OCI-LY3 (cell line): ENCODE data around the gene RFX2.

Source experiments
- H2AFZ ChIP-seq: fragments of 200-600, 300-600 bp; shearing (Covaris generic); 2 replicates; pipeline ENCODE4 v1.6.0; 2014; ENCODE audit warnings: antibody characterized with exemption, low read depth, low read length
- H3K27ac ChIP-seq: fragments of 200-600, 300-600 bp; sonication (generic); 2 replicates; pipeline ENCODE4 v1.5.1; 2014; ENCODE audit warnings: mild to moderate bottlenecking, low read length, moderate library complexity, mixed read lengths
- H3K27me3 ChIP-seq: fragments of 200-600, 300-600 bp; sonication (generic); 2 replicates; pipeline ENCODE4 v1.6.1; 2014; ENCODE audit warnings: low read depth, low read length, mixed read lengths
- H3K36me3 ChIP-seq: fragments of 200-600, 300-600 bp; sonication (generic); replicated peaks from 2 replicates; pipeline ENCODE3; 2014; ENCODE audit warnings: low read depth, low read length, mixed read lengths
- H3K4me1 ChIP-seq: fragments of 300-600, 200-600 bp; sonication (generic); 2 replicates; pipeline ENCODE4 v1.6.1; 2014; ENCODE audit warnings: low read length, mixed read lengths
- H3K4me2 ChIP-seq: fragments of 200-600, 300-600 bp; sonication (generic); 2 replicates; pipeline ENCODE4 v1.6.1; 2014; ENCODE audit warnings: low read length, mixed read lengths
- H3K4me3 ChIP-seq: fragments of 300-600, 200-600 bp; sonication (generic); 2 replicates; pipeline ENCODE4 v1.5.1; 2014; ENCODE audit warnings: antibody characterized with exemption, mild to moderate bottlenecking, low read length, moderate library complexity
- H3K79me2 ChIP-seq: fragments of 300-600, 200-600 bp; shearing (Covaris generic); 2 replicates; pipeline ENCODE4 v1.6.1; 2014; ENCODE audit warnings: mild to moderate bottlenecking, low read length, mixed read lengths
- H3K9ac ChIP-seq: fragments of 300-600, 200-600 bp; shearing (Covaris generic); 2 replicates; pipeline ENCODE4 v1.6.0; 2014; ENCODE audit warnings: mild to moderate bottlenecking, low read length, moderate library complexity
- H3K9me3 ChIP-seq: fragments of 200-600, 300-600 bp; shearing (Covaris generic); 2 replicates; pipeline ENCODE4 v1.6.1; 2014; ENCODE audit warnings: low read length, mixed read lengths; ENCODE audit not compliant: insufficient read depth
- H4K20me1 ChIP-seq: fragments of 200-600, 300-600 bp; sonication (generic); 2 replicates; pipeline ENCODE4 v1.6.1; 2016; ENCODE audit warnings: low read length, mixed read lengths; ENCODE audit not compliant: insufficient read depth
- EZH2phosphoT487 ChIP-seq: fragments of 200-600 bp; shearing (Covaris generic); IDR thresholded peaks from 2 replicates; pipeline ENCODE4 v1.6.1; 2018; ENCODE audit warnings: antibody characterized with exemption, mixed run types, low read depth
- TF ChIP-seq, protein P1 (sequence below): fragments of 200-600, 300-600 bp; sonication (generic); IDR thresholded peaks from 2 replicates; pipeline ENCODE4 v1.5.1; 2014; ENCODE audit warnings: antibody characterized with exemption, low read length, low read depth

RFX2 gene

DNA sequence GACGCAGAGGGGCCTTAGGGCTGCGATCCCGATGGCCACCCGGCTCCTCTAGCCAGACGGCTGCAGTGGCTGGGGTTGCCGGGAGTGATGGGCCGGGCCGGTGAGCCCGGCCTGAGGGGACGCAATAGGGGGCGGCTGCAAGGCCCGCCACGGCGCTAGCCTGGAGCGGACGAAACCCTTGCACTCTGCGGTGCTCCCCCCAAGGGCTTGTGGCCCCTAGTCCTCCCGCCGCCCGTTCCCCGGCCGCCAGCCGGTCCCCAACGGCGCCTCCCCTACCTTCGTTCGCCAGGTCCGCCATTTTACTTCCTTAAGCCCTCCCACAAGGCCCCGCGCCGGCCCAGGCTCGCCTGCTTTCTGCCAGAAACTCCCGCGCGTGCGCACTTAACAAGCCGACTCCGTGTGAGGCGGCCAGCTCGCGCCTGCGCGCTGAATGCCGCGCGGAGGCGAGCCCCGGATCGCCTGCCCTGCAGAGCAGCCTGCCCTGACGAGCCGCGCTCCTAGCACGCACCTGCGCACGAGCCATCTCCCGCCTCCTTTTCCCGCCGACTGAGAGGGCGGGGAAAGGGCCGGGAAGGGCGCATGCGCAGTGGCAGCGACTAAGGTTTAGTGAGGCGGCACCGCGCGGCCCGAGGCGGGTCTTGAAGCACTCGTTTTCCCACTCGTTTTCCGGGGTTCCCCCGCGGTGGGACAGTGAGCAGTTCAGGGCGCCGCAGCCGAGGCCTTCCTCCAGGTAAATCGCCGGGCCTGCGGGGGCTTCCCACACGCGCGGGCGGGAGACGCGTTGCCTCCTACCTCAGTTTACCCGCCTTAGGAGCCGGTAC lies 132.3 kb downstream of the RFX2 start, which contains the start of gene RANBP3:
TSS of gene RANBP3 (minus strand) at position 356 of the 821 bp plus-strand sequence. CDS start at position 298, 58 bp downstream.
- H4K20me1 ChIP-seq = peaks cover 23% of the 10 kb centered on the region
- TF ChIP-seq, protein P1, sequence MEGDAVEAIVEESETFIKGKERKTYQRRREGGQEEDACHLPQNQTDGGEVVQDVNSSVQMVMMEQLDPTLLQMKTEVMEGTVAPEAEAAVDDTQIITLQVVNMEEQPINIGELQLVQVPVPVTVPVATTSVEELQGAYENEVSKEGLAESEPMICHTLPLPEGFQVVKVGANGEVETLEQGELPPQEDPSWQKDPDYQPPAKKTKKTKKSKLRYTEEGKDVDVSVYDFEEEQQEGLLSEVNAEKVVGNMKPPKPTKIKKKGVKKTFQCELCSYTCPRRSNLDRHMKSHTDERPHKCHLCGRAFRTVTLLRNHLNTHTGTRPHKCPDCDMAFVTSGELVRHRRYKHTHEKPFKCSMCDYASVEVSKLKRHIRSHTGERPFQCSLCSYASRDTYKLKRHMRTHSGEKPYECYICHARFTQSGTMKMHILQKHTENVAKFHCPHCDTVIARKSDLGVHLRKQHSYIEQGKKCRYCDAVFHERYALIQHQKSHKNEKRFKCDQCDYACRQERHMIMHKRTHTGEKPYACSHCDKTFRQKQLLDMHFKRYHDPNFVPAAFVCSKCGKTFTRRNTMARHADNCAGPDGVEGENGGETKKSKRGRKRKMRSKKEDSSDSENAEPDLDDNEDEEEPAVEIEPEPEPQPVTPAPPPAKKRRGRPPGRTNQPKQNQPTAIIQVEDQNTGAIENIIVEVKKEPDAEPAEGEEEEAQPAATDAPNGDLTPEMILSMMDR = no peak
- no peak for TF ChIP-seq EZH2phosphoT487
- H3K9me3 ChIP-seq = no peaks in the 10 kb centered on the region
- H3K4me1 ChIP-seq = peaks cover 51% of the 10 kb centered on the region
- peak within 1 kb of the TSS; percentile 75 for H3K27ac ChIP-seq
- peaks cover 39% of the 10 kb centered on the region for H3K36me3 ChIP-seq
- H3K4me2 ChIP-seq = peak within 1 kb of the TSS; percentile 100
- H3K79me2 ChIP-seq = peaks cover 78% of the 10 kb centered on the region
- peak within 1 kb of the TSS; percentile 98 for H3K4me3 ChIP-seq
- peak within 1 kb of the TSS; percentile 45; the same call in 1 of the 2 replicates for H2AFZ ChIP-seq
- peak within 1 kb of the TSS; percentile 96 for H3K9ac ChIP-seq
- no peaks in the 10 kb centered on the region for H3K27me3 ChIP-seq

DNA sequence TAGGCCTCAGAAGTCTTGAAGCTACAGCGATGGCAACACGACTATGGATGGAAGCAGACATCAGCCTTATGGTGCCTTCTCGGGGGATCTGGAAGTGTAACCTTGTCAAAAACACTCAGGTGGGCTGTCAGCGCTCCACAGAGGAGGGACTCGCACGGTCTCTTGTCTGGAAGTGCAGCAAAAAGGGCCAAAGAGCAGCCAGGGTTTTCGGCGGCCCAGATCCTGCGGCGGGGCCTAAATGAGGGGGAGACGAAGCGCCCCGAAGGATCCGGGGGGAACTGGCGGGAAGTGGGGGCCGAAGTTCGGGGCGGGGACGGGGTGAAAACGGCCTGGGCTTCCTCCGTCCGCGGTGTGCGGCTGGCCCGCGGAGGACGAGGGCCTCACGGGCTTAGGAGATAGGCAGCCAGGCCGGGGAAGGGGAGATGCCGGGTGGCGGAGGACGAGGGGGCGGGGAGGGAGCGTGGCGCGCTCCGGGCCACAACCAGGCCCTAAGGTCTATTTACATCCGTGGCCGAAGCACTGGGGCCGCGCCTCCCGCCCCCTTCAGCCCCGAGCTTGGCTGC lies 133.0 kb downstream of the RFX2 start:
- Histone ChIP-seq H3K9me3 (no peaks in the 10 kb centered on the region), H3K4me2 (peak overlapping the region; percentile 100), H3K27ac (peak overlapping the region; percentile 75), H4K20me1 (peaks cover 30% of the 10 kb centered on the region), H2AFZ (no peak overlapping the region), H3K9ac (peak overlapping the region; percentile 83), H3K36me3 (peaks cover 46% of the 10 kb centered on the region), H3K27me3 (no peaks in the 10 kb centered on the region), H3K4me1 (peaks cover 55% of the 10 kb centered on the region), H3K4me3 (peak overlapping the region; percentile 98), H3K79me2 (peaks cover 85% of the 10 kb centered on the region)
- TF ChIP-seq EZH2phosphoT487 = no peak
- TF ChIP-seq, protein P1 = no peak

DNA sequence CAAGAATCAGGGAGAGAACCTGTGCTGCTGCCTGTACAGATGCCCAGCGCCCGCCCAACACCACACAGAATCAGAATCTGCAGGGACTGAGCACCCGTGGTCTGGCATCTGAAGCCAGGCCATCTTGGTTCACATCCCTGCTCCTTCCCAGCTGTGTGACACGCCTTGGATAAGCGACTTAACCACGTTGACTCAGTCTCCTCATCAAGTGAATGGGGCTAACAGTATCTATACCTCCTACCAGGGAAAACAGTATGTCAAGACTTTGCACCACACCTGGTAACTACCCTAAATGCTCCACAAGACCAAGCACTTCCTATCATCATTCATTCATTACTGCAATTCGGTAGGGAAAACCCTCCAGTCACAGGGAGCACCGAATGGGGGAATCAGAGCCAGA lies 133.5 kb downstream of the RFX2 start:
- Histone ChIP-seq H3K9me3 (no peaks in the 10 kb centered on the region), H3K9ac (peak overlapping the region; percentile 83), H3K27ac (peak overlapping the region; percentile 75), H2AFZ (no peak overlapping the region), H3K27me3 (no peaks in the 10 kb centered on the region), H3K4me1 (peaks cover 55% of the 10 kb centered on the region), H3K4me2 (peak overlapping the region; percentile 100), H3K79me2 (peaks cover 90% of the 10 kb centered on the region), H3K36me3 (peaks cover 52% of the 10 kb centered on the region), H4K20me1 (peaks cover 36% of the 10 kb centered on the region), H3K4me3 (peak overlapping the region; percentile 98)
- TF ChIP-seq, protein P1 = no peak
- no peak for TF ChIP-seq EZH2phosphoT487

DNA sequence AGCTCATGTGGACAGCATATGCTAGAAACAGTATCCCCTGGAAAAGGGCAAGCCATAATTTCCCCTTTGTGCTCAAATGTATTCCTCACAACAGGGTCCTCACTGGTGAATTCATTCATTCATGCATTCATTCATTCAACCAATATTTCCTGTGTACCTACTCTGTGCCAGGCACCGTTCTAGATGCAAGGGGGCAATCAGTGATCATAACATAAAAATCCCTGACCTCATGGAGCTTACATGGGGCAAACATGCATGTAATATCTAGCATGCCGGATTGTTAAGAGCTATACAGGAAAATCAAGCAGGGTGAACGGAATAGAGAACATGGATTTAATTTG lies 134.9 kb downstream of the RFX2 start:
- H3K79me2 ChIP-seq = peaks cover 96% of the 10 kb centered on the region
- H2AFZ ChIP-seq = no peak overlapping the region
- H3K4me1 ChIP-seq = peaks cover 55% of the 10 kb centered on the region
- H3K4me3 ChIP-seq = peak overlapping the region; percentile 72
- H3K36me3 ChIP-seq = peaks cover 53% of the 10 kb centered on the region
- H3K27ac ChIP-seq = peak overlapping the region; percentile 90
- H4K20me1 ChIP-seq = peaks cover 49% of the 10 kb centered on the region
- no peak for TF ChIP-seq EZH2phosphoT487
- TF ChIP-seq, protein P1 = no peak
- H3K4me2 ChIP-seq = peak overlapping the region; percentile 85
- H3K9me3 ChIP-seq = no peaks in the 10 kb centered on the region
- no peaks in the 10 kb centered on the region for H3K27me3 ChIP-seq
- peak overlapping the region; percentile 66 for H3K9ac ChIP-seq
